ENCODE data around the gene ATE1. TPM values are rescaled to one million over a fixed set of nuclear protein-coding genes. Genes with fewer than 3 reads are reported as not detected.

The ATE1 gene
- total and polyA plus RNA-seq, 2 experiments from 2014 or later = 17.4 to 24.5 TPM

DNA sequence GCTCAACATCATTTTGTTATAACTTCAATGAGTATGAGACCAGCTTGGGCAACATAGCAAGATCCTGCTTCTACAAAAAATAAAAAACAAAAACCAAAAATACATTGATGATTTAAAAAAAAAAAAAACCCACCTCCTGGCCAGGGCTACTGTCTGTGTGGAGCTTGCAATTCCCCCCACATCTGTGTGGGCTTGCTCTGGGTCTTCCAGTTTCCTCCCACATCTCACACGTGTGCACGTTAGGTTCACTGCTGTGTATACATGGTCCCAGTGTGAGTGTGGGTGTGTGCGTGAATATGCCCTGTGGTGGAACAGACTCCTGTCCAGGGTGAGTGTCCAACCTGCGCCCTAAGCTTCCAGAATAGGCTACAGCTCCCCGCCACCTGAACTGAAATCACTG is 41.6 kb downstream of the ATE1 start:
- Histone ChIP-seq H3F3A (replicated peaks; ENCODE audit: low read depth) (no peaks in the 10 kb centered on the region), H3K27me3 (ENCODE audit: insufficient read depth) (no peaks in the 10 kb centered on the region), H3K9me2 (ENCODE audit: insufficient read depth) (no peaks in the 10 kb centered on the region), H3K4me1 (ENCODE audit: insufficient read depth) (peaks cover 9% of the 10 kb centered on the region), H3K36me3 (ENCODE audit: insufficient read depth) (no peaks in the 10 kb centered on the region), H3K4me2 (no peak overlapping the region), H4K20me1 (replicated peaks; ENCODE audit: insufficient read depth) (0 out of 2 replicates have a peak, but pooled peaks cover 5% of the 10 kb centered on the region), H3K4me3 (no peak overlapping the region), H3K79me2 (replicated peaks; ENCODE audit: insufficient read depth) (peaks cover 6% of the 10 kb centered on the region), H3K27ac (ENCODE audit: low read depth) (no peak overlapping the region), H2AFZ (no peak overlapping the region)
- H3K4me1 Mint-ChIP-seq = peaks cover 21% of the 10 kb centered on the region
- H3K9me3 Mint-ChIP-seq = no peaks in the 10 kb centered on the region
- DNase-seq (ENCODE audit: low spot score) (no peak), ATAC-seq (no peak)
- no peak overlapping the region for H3K27ac Mint-ChIP-seq
- H3K27me3 Mint-ChIP-seq (ENCODE audit: insufficient read depth, low read depth, poor library complexity) = no peaks in the 10 kb centered on the region
- H3K4me3 Mint-ChIP-seq = no peak overlapping the region
- TF ChIP-seq CREB1 (CRISPR knock-in tag; IDR thresholded peaks at IDR 0.05; ENCODE audit: low read depth) (no peak), JUNB (IDR thresholded peaks at IDR 0.05; ENCODE audit: unreplicated experiment) (no peak), EZH2 (IDR thresholded peaks at IDR 0.05; ENCODE audit: low read depth, unreplicated experiment) (no peak), REST (IDR thresholded peaks at IDR 0.05; ENCODE audit: unreplicated experiment) (no peak), STAT1 (IDR thresholded peaks at IDR 0.05; ENCODE audit: unreplicated experiment) (no peak), ZNF114 (CRISPR knock-in tag; IDR thresholded peaks at IDR 0.05) (no peak), ETS1 (IDR thresholded peaks at IDR 0.05) (no peak), EZH2phosphoT487 (IDR thresholded peaks at IDR 0.05; ENCODE audit: unreplicated experiment) (no peak)
- TF ChIP-seq, protein P1, sequence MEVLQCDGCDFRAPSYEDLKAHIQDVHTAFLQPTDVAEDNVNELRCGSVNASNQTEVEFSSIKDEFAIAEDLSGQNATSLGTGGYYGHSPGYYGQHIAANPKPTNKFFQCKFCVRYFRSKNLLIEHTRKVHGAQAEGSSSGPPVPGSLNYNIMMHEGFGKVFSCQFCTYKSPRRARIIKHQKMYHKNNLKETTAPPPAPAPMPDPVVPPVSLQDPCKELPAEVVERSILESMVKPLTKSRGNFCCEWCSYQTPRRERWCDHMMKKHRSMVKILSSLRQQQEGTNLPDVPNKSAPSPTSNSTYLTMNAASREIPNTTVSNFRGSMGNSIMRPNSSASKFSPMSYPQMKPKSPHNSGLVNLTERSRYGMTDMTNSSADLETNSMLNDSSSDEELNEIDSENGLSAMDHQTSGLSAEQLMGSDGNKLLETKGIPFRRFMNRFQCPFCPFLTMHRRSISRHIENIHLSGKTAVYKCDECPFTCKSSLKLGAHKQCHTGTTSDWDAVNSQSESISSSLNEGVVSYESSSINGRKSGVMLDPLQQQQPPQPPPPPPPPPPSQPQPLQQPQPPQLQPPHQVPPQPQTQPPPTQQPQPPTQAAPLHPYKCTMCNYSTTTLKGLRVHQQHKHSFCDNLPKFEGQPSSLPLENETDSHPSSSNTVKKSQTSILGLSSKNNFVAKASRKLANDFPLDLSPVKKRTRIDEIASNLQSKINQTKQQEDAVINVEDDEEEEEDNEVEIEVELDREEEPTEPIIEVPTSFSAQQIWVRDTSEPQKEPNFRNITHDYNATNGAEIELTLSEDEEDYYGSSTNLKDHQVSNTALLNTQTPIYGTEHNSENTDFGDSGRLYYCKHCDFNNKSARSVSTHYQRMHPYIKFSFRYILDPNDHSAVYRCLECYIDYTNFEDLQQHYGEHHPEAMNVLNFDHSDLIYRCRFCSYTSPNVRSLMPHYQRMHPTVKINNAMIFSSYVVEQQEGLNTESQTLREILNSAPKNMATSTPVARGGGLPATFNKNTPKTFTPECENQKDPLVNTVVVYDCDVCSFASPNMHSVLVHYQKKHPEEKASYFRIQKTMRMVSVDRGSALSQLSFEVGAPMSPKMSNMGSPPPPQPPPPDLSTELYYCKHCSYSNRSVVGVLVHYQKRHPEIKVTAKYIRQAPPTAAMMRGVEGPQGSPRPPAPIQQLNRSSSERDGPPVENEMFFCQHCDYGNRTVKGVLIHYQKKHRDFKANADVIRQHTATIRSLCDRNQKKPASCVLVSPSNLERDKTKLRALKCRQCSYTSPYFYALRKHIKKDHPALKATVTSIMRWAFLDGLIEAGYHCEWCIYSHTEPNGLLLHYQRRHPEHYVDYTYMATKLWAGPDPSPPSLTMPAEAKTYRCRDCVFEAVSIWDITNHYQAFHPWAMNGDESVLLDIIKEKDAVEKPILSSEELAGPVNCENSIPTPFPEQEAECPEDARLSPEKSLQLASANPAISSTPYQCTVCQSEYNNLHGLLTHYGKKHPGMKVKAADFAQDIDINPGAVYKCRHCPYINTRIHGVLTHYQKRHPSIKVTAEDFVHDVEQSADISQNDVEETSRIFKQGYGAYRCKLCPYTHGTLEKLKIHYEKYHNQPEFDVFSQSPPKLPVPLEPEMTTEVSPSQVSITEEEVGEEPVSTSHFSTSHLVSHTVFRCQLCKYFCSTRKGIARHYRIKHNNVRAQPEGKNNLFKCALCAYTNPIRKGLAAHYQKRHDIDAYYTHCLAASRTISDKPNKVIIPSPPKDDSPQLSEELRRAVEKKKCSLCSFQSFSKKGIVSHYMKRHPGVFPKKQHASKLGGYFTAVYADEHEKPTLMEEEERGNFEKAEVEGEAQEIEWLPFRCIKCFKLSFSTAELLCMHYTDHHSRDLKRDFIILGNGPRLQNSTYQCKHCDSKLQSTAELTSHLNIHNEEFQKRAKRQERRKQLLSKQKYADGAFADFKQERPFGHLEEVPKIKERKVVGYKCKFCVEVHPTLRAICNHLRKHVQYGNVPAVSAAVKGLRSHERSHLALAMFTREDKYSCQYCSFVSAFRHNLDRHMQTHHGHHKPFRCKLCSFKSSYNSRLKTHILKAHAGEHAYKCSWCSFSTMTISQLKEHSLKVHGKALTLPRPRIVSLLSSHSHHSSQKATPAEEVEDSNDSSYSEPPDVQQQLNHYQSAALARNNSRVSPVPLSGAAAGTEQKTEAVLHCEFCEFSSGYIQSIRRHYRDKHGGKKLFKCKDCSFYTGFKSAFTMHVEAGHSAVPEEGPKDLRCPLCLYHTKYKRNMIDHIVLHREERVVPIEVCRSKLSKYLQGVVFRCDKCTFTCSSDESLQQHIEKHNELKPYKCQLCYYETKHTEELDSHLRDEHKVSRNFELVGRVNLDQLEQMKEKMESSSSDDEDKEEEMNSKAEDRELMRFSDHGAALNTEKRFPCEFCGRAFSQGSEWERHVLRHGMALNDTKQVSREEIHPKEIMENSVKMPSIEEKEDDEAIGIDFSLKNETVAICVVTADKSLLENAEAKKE (CRISPR knock-in tag; IDR thresholded peaks at IDR 0.05) = no peak
- TF ChIP-seq, protein P2, sequence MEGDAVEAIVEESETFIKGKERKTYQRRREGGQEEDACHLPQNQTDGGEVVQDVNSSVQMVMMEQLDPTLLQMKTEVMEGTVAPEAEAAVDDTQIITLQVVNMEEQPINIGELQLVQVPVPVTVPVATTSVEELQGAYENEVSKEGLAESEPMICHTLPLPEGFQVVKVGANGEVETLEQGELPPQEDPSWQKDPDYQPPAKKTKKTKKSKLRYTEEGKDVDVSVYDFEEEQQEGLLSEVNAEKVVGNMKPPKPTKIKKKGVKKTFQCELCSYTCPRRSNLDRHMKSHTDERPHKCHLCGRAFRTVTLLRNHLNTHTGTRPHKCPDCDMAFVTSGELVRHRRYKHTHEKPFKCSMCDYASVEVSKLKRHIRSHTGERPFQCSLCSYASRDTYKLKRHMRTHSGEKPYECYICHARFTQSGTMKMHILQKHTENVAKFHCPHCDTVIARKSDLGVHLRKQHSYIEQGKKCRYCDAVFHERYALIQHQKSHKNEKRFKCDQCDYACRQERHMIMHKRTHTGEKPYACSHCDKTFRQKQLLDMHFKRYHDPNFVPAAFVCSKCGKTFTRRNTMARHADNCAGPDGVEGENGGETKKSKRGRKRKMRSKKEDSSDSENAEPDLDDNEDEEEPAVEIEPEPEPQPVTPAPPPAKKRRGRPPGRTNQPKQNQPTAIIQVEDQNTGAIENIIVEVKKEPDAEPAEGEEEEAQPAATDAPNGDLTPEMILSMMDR (conservative IDR thresholded peaks at IDR 0.05; ENCODE audit: low read depth in 2 of 2) = no peak
- peaks cover 8% of the 10 kb centered on the region; the same call in 2 of the 3 replicates for H3K36me3 Mint-ChIP-seq (ENCODE audit: low read depth)

All from GM23338 (cell line).